MM.1S (cell line): Measurements from ENCODE around the gene AKAP13.
"Not testable (repeated sequence)": the region's sequence is repeated elsewhere in the genome, so short reads cannot be mapped to it uniquely, and the experiment has no call there.

Experiments
- CTCF ChIP-seq: fragments of 300-600 bp; sonication (generic); IDR thresholded peaks from 2 replicates; pipeline ENCODE4 v1.5.1; 2016; ENCODE audit warnings: antibody characterized with exemption, low read length, mixed read lengths
- EZH2 ChIP-seq: fragments of 300-600 bp; sonication (generic); optimal IDR thresholded peaks from 2 replicates; pipeline ENCODE3; 2017; ENCODE audit warnings: low read depth, mild to moderate bottlenecking, antibody characterized with exemption, low read length, mixed read lengths
- EZH2phosphoT487 ChIP-seq: fragments of 300-600 bp; sonication (generic); IDR thresholded peaks from 2 replicates; pipeline ENCODE4 v1.6.1; 2018; ENCODE audit warnings: antibody characterized with exemption, low read length

DNA sequence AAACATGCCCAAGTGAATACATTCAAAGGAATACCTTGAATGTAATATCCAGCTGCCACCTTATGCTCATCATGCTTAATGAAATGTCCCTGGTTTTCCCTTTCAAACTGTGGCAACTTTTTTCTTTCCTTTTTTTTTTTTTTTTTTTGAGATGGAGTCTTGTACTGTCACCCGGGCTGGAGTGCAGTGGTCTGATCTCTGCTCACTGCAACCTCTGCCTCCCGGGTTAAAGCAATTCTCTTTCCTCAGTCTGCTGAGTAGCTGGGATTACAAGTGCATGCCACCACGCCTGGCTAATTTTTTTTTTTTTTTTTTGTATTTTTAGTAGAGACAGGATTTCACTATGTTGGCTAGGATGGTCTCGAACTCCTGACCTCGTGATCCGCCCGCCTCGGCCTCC is 28.9 kb upstream of the AKAP13 start:
- TF ChIP-seq CTCF, EZH2phosphoT487, EZH2: not testable (repeated sequence)
